Neural cell (in vitro differentiated cells): ENCODE data around the gene IFFO2. TPM values are rescaled to one million over a fixed set of nuclear protein-coding genes. Genes with fewer than 3 reads are reported as not detected.

ENCODE experiments used
- H2AFZ ChIP-seq: fragments of 200-600, 300-800 bp; sonication (generic), shearing (Covaris generic); 2 replicates; pipeline ENCODE4 v1.6.0; 2014; ENCODE audit warnings: low read depth, mild to moderate bottlenecking, antibody characterized with exemption, low read length, moderate library complexity
- H3F3A ChIP-seq: fragments of 200-600 bp; shearing (Covaris generic); 2 replicates; pipeline ENCODE4 v1.6.1; 2016; ENCODE audit warnings: mild to moderate bottlenecking, moderate library complexity, mixed read lengths, antibody characterized with exemption, low read length; ENCODE audit not compliant: insufficient read depth, poor library complexity, severe bottlenecking
- H3K27ac ChIP-seq: fragments of 200-600, 300-800 bp; sonication (generic), shearing (Covaris generic); 2 replicates; pipeline ENCODE4 v1.5.1; 2014; ENCODE audit warnings: mild to moderate bottlenecking, low read length, moderate library complexity
- H3K27me3 ChIP-seq: fragments of 300-800, 200-600 bp; sonication (generic), shearing (Covaris generic); 2 replicates; pipeline ENCODE4 v1.6.0; 2014; ENCODE audit warnings: mild to moderate bottlenecking, low read depth, low read length, moderate library complexity; ENCODE audit not compliant: insufficient read depth
- H3K36me3 ChIP-seq: fragments of 300-800, 200-600 bp; sonication (generic), shearing (Covaris generic); 2 replicates; pipeline ENCODE4 v1.5.1; 2014; ENCODE audit warnings: mild to moderate bottlenecking, antibody characterized with exemption, low read length, moderate library complexity; ENCODE audit not compliant: insufficient read depth
- H3K4me2 ChIP-seq: fragments of 300-800, 200-600 bp; sonication (generic), shearing (Covaris generic); 2 replicates; pipeline ENCODE4 v1.6.0; 2014; ENCODE audit warnings: mild to moderate bottlenecking, low read length
- H3K4me3 ChIP-seq: fragments of 300-800, 200-600 bp; sonication (generic), shearing (Covaris generic); 2 replicates; pipeline ENCODE4 v1.5.1; 2014; ENCODE audit warnings: mild to moderate bottlenecking, low read length, moderate library complexity
- H3K79me2 ChIP-seq: fragments of 200-600 bp; shearing (Covaris generic); replicated peaks from 2 replicates; pipeline ENCODE4 v1.6.0; 2014; ENCODE audit warnings: mild to moderate bottlenecking, low read length, moderate library complexity; ENCODE audit not compliant: insufficient read depth
- H3K9ac ChIP-seq: fragments of 300-800, 200-600 bp; sonication (generic), shearing (Covaris generic); 2 replicates; pipeline ENCODE4 v1.6.1; 2016; ENCODE audit warnings: mild to moderate bottlenecking, low read length, mixed read lengths
- H3K9me2 ChIP-seq: fragments of 200-600 bp; shearing (Covaris generic); 2 replicates; pipeline ENCODE4 v1.6.1; 2016; ENCODE audit warnings: mild to moderate bottlenecking, low read length, mixed read lengths; ENCODE audit not compliant: insufficient read depth
- H3K9me3 ChIP-seq: fragments of 200-600, 300-800 bp; sonication (generic), shearing (Covaris generic); 2 replicates; pipeline ENCODE4 v1.6.1; 2016; ENCODE audit warnings: mild to moderate bottlenecking, mixed run types, low read length, moderate library complexity, mixed read lengths
- H4K20me1 ChIP-seq: fragments of 200-600 bp; shearing (Covaris generic); 2 replicates; pipeline ENCODE4 v1.6.1; 2016; ENCODE audit warnings: mild to moderate bottlenecking, mixed run types; ENCODE audit not compliant: insufficient read depth
- EP300 ChIP-seq: fragments of 450-650 bp; conservative IDR thresholded peaks from 2 replicates; pipeline ENCODE4 v1.6.1; 2014; ENCODE audit warnings: antibody characterized with exemption, mild to moderate bottlenecking, moderate library complexity; ENCODE audit not compliant: poor library complexity, severe bottlenecking
- EZH2 ChIP-seq: fragments of 200-600, 300-800 bp; shearing (Covaris generic), sonication (generic); IDR thresholded peaks from 2 replicates; pipeline ENCODE4 v1.6.1; 2014; ENCODE audit warnings: antibody characterized with exemption, low read length, borderline replicate concordance, mild to moderate bottlenecking; ENCODE audit not compliant: insufficient read depth, poor library complexity, severe bottlenecking
- MXI1 ChIP-seq: fragments of 450-650 bp; conservative IDR thresholded peaks from 2 replicates; pipeline ENCODE4 v1.6.1; 2014; ENCODE audit warnings: antibody characterized with exemption, mild to moderate bottlenecking; ENCODE audit not compliant: poor library complexity, severe bottlenecking
- POLR2AphosphoS5 ChIP-seq: IDR thresholded peaks from 2 replicates; pipeline ENCODE4 v1.6.1; 2012
- RAD21 ChIP-seq: fragments of 450-650 bp; conservative IDR thresholded peaks from 2 replicates; pipeline ENCODE4 v1.6.1; 2014; ENCODE audit warnings: antibody characterized with exemption, mild to moderate bottlenecking, moderate library complexity
- REST ChIP-seq: IDR thresholded peaks from 2 replicates; pipeline ENCODE4 v1.6.1; 2012; ENCODE audit warnings: borderline replicate concordance
- SMC3 ChIP-seq: fragments of 450-650 bp; conservative IDR thresholded peaks from 2 replicates; pipeline ENCODE4 v1.6.1; 2014; ENCODE audit warnings: antibody characterized with exemption, mild to moderate bottlenecking, moderate library complexity; ENCODE audit not compliant: poor library complexity
- TAF1 ChIP-seq: IDR thresholded peaks from 2 replicates; pipeline ENCODE4 v1.6.1; 2012; ENCODE audit warnings: low read depth
- polyA plus RNA-seq: library from polyadenylated mRNA; depleted of rRNA; stranded (reverse); fragments of >200 nt; gene quantifications from 2 replicates; pipeline ENCODE4 v1.2.3, GENCODE V29; 2014
- TF ChIP-seq, protein P1 (sequence below): fragments of 450-650 bp; IDR thresholded peaks from 2 replicates; pipeline ENCODE4 v1.5.1; 2014; ENCODE audit warnings: antibody characterized with exemption, mild to moderate bottlenecking, moderate library complexity; ENCODE audit not compliant: poor library complexity, severe bottlenecking

IFFO2 gene
- polyA plus RNA-seq, 1 donor from 2014 or later: 2.6 TPM

GRCh38 chr1:18996548-18997177, 40.2 kb upstream of the IFFO2 start:
- no peaks in the 10 kb centered on the region for H3K27me3 ChIP-seq
- no peaks in the 10 kb centered on the region for H3F3A ChIP-seq

DNA sequence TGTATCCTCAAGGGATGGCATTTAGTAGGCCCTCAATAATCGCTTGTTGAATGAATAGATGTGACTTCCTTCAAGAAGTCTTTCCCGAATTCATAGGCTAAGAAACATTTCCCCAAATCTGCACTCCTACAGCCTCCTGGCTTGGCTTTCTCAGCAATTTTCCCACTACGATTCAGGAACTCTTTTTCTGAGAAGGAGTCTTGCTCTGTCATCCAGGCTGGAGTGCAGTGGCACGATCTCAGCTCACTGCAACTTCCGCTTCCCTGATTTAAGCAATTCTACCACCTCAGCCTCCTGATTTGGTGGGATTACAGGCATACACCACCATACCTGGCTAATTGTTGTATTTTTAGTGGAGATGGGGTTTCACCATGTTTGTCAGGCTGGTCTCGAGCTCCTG, 37.9 kb upstream of the IFFO2 start:
- no peaks in the 10 kb centered on the region for H3K79me2 ChIP-seq
- no peak overlapping the region for H3K9ac ChIP-seq
- no peaks in the 10 kb centered on the region for H3K9me3 ChIP-seq
- no peak overlapping the region for H3K4me2 ChIP-seq
- H3K27me3 ChIP-seq: no peaks in the 10 kb centered on the region
- H3K36me3 ChIP-seq: no peaks in the 10 kb centered on the region
- no peak overlapping the region for H3K27ac ChIP-seq
- H4K20me1 ChIP-seq: no peaks in the 10 kb centered on the region
- no peaks in the 10 kb centered on the region for H3F3A ChIP-seq
- H3K9me2 ChIP-seq: no peaks in the 10 kb centered on the region
- no peak overlapping the region for H2AFZ ChIP-seq
- H3K4me3 ChIP-seq: no peak overlapping the region
- TF ChIP-seq POLR2AphosphoS5 (no peak), EZH2 (no peak)

More at GRCh38 chr1:18996548-18997177, 40.2 kb upstream of the IFFO2 start:
- Histone ChIP-seq H3K9me3 (peaks cover under 1% of the 10 kb centered on the region), H3K36me3 (no peaks in the 10 kb centered on the region), H2AFZ (no peak overlapping the region), H3K79me2 (no peaks in the 10 kb centered on the region), H3K9me2 (no peaks in the 10 kb centered on the region), H3K4me3 (no peak overlapping the region), H3K4me2 (no peak overlapping the region), H3K27ac (no peak overlapping the region), H4K20me1 (no peaks in the 10 kb centered on the region), H3K9ac (no peak overlapping the region)
- no peak for TF ChIP-seq REST
- no peak for TF ChIP-seq POLR2AphosphoS5
- TF ChIP-seq TAF1: no peak
- no peak for TF ChIP-seq EP300
- no peak for TF ChIP-seq MXI1
- no peak for TF ChIP-seq RAD21
- TF ChIP-seq, protein P1, sequence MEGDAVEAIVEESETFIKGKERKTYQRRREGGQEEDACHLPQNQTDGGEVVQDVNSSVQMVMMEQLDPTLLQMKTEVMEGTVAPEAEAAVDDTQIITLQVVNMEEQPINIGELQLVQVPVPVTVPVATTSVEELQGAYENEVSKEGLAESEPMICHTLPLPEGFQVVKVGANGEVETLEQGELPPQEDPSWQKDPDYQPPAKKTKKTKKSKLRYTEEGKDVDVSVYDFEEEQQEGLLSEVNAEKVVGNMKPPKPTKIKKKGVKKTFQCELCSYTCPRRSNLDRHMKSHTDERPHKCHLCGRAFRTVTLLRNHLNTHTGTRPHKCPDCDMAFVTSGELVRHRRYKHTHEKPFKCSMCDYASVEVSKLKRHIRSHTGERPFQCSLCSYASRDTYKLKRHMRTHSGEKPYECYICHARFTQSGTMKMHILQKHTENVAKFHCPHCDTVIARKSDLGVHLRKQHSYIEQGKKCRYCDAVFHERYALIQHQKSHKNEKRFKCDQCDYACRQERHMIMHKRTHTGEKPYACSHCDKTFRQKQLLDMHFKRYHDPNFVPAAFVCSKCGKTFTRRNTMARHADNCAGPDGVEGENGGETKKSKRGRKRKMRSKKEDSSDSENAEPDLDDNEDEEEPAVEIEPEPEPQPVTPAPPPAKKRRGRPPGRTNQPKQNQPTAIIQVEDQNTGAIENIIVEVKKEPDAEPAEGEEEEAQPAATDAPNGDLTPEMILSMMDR: no peak
- no peak for TF ChIP-seq EZH2
- TF ChIP-seq SMC3: no peak

DNA sequence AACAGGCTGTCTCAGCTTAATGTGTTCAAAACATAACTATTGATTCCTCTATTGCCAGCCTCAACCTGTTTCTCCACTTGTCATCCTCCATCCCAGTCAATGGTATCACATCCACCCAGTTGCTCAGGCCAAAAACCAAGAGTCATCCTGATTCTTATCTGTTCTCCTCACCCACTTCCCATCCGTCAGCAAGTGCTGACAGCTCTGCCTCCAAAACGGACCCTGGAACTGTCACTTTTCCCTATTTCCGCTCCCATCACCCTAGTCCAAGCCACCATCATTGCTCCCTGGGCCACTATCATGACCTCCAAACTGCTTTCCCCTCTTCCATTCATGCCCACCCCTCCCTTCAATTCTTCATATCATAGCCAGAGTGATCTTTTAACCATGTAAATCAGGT, 36.2 kb upstream of the IFFO2 start:
- no peak for TF ChIP-seq RAD21
- TF ChIP-seq, protein P1: no peak
- no peak for TF ChIP-seq TAF1
- no peak for TF ChIP-seq POLR2AphosphoS5
- no peak for TF ChIP-seq MXI1
- no peak for TF ChIP-seq EP300
- no peak for TF ChIP-seq EZH2
- no peak for TF ChIP-seq REST
- TF ChIP-seq SMC3: no peak
- H3K4me2 ChIP-seq: no peak overlapping the region
- H3K9me2 ChIP-seq: no peaks in the 10 kb centered on the region
- H3K79me2 ChIP-seq: no peaks in the 10 kb centered on the region
- H3K27me3 ChIP-seq: no peaks in the 10 kb centered on the region
- no peaks in the 10 kb centered on the region for H3K9me3 ChIP-seq
- H3K27ac ChIP-seq: no peak overlapping the region
- H3K4me3 ChIP-seq: no peak overlapping the region
- H3K36me3 ChIP-seq: no peaks in the 10 kb centered on the region
- no peak overlapping the region for H2AFZ ChIP-seq
- H3K9ac ChIP-seq: no peak overlapping the region
- no peaks in the 10 kb centered on the region for H3F3A ChIP-seq
- no peaks in the 10 kb centered on the region for H4K20me1 ChIP-seq
